Heart left ventricle (tissue), 16 donors: Measurements from ENCODE around the gene SKA2. TPM values are rescaled to one million over a fixed set of nuclear protein-coding genes. Genes with fewer than 3 reads are reported as not detected.
"Not testable (repeated sequence)": the region's sequence is repeated elsewhere in the genome, so short reads cannot be mapped to it uniquely, and the experiment has no call there.

Experiments
- ATAC-seq, 4 donors: fragments of 200-7000 bp; cut with Tn5 transposase; one replicate each; pipeline ENCODE4 v1.9.1; 2020 to 2022; ENCODE audit warnings: moderate library complexity in 4 of 4, mild to moderate bottlenecking in 3 of 4, moderate number of reproducible peaks in 1 of 4
- DNase-seq, 5 donors: peaks; one replicate each; pipeline ENCODE4 v3.0.0-alpha.2; 2020
- H3K27ac ChIP-seq, 12 donors: fragments of 200-600 bp; sonication (generic) in 4 of 12; one replicate each; pipeline versions ENCODE4 v1.5.0 to v1.8.0; 2016 to 2022; ENCODE audit warnings: mild to moderate bottlenecking in 2 of 12
- H3K27me3 ChIP-seq, 9 donors: fragments of 200-600 bp; sonication (generic) in 2 of 9; one replicate each; pipeline versions ENCODE4 v1.5.1 to v1.8.0; 2016 to 2022; ENCODE audit warnings: mild to moderate bottlenecking in 3 of 9
- H3K36me3 ChIP-seq, 9 donors: fragments of 200-600 bp; sonication (generic) in 2 of 9; one replicate each; pipeline versions ENCODE4 v1.5.0 to v1.8.0; 2018 to 2022; ENCODE audit warnings: mild to moderate bottlenecking in 2 of 9
- H3K4me1 ChIP-seq, 12 donors: fragments of 200-600 bp; sonication (generic) in 4 of 12; one replicate each; pipeline versions ENCODE4 v1.5.0 to v1.8.0; 2016 to 2022; ENCODE audit warnings: mild to moderate bottlenecking in 3 of 12
- H3K4me3 ChIP-seq, 12 donors: fragments of 200-600 bp; sonication (generic) in 4 of 12; one replicate each; pipeline versions ENCODE4 v1.5.0 to v1.8.0; 2017 to 2022; ENCODE audit warnings: mild to moderate bottlenecking in 9 of 12, moderate library complexity in 4 of 12
- H3K9me3 ChIP-seq, 12 donors: fragments of 200-600 bp; sonication (generic) in 4 of 12; one replicate each; pipeline versions ENCODE4 v1.5.0 to v1.8.0; 2016 to 2022; ENCODE audit warnings: mild to moderate bottlenecking in 1 of 12
- CTCF ChIP-seq, 12 donors: fragments of 200-600 bp; sonication (generic) in 4 of 12; IDR thresholded peaks; one replicate each; pipeline versions ENCODE4 v1.5.0 to v1.8.0; 2018 to 2022; ENCODE audit warnings: antibody characterized with exemption in 12 of 12, mild to moderate bottlenecking in 5 of 12
- POLR2A ChIP-seq, 2 donors: fragments of 450-650 bp; IDR thresholded peaks; one replicate each; pipeline ENCODE4 v1.6.1; 2017; ENCODE audit warnings: antibody characterized with exemption in 2 of 2, mild to moderate bottlenecking in 2 of 2, moderate library complexity in 2 of 2
- WGBS, 4 donors: extraction: QIAGEN DNeasy Blood & Tissue Kit in 2 of 4; methylation state at CpG; one replicate each; pipeline versions ENCODE4 v1.1.5 to v1.1.7; 2013 to 2018; 5-methylcytosine and 5-hydroxymethylcytosine counted together
- intact Hi-C, 10 donors: fragments of 100-400 bp; cut with DNase I; formaldehyde crosslinking; loops; one replicate each; pipeline versions ENCODE4 v1.11.1 to v1.14.2; 2022
- polyA plus RNA-seq, 2 donors: library from polyadenylated mRNA; stranded (reverse); fragments of 200-250 nt; gene quantifications; one replicate each; pipeline ENCODE4 v1.2.3, GENCODE V29; 2013
- total RNA-seq, 9 donors: library from RNA; depleted of rRNA in 2 of 9; stranded (reverse); fragments of >200 nt in 2 of 9; fragmentation: NEBNext Ultra II Directional in 3 of 9; extraction: Animal tissue kit (Norgen Biotek cat#: 25700) in 3 of 9; gene quantifications; one replicate each; pipeline versions ENCODE4 v1.1.0 to v1.2.4, GENCODE V29; 2016 to 2023
- donor health status: ischemic (EF 13 %, LVEDD 7.1; RV severe dilation, severe dysfunction).
- donor health status: healthy with polysubstance abuse.
- donor health status: DM: no; HTN: yes; CAD: no.
- donor health status: DM: no; HTN: no; CAD: no.
- donor health status: ischemic (EF 25% LVEDD 6.9; RV normal size, moderate dysfunction).
- donor health status: ischemic (EF 25% LVEDD 5.7; RV mildly dilated, moderate dysfunction).
- donor health status: healthy.
- donor health status: DM: yes; HTN: yes; CAD: no.
- donor health status: ischemic (EF 35%, LVEDD 5.7; RV mildly dilated, moderate dysfunction).
- donor health status: nonischemic (EF 11% LVEDD 7.7; RV severe dilation, severe dysfunction).
- donor health status: DM: yes; HTN: yes; CAD: no.
- donor health status: PGD.
- donor health status: ischemic (EF 29% LVEDD 5.4; RV normal size, mild dysfunction).
- donor health status: nonischemic (EF 23%, LVEDD 6.1; RV moderate dilation, normal function).

SKA2 gene
- total and polyA plus RNA-seq, 11 donors = 23.7 to 52.3 (median 39.1) TPM

DNA sequence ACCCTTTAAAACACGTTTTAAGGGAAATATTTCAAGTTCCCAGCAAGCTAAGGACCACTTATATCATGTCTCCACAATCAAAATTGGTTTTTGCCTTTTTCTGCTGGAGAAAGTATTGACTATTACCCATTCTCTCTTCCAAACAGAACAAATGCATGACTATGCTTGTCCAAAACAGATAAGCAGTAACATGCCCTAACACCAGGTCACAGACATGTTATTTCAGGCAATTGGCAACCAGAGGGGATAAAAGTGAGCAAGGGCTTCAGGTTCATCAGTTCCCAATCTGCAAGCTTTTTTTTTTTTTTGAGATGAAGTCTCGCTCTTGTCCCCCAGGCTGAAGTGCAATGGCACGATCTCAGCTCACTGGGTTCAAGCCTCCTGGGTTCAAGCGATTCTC is 15.0 kb downstream of the SKA2 start:
- H3K36me3 ChIP-seq = peaks cover 0 to 13% (median 0%) of the 10 kb centered on the region in 9 donors
- TF ChIP-seq POLR2A (IDR thresholded peaks at IDR 0.05) = no peak
- intact Hi-C loops = loop anchor here in 1 of 10 donors (10.0 kb wide), 1 partner anchor 1925 kb away; no protein-coding TSS in a partner anchor

GRCh38 chr17:59138339-59138738 is 16.6 kb downstream of the SKA2 start:
- ATAC-seq, intact Hi-C loops: not testable (repeated sequence)
- 94 to 95% (median 95%) methylated on average over 10 of the region's 10 CpGs for WGBS, 4 donors

More for the DNA sequence above, 15.0 kb downstream of the SKA2 start:
- Histone ChIP-seq H3K9me3 (no peaks in the 10 kb centered on the region), H3K4me1 (peaks cover 0 to 3% (median 0%) of the 10 kb centered on the region in 12 donors), H3K27ac (no peak overlapping the region), H3K4me3 (no peak overlapping the region), H3K27me3 (no peaks in the 10 kb centered on the region)
- DNase-seq = no peak
- ATAC-seq = no peak
- 88 to 96% (median 94%) methylated on average over 4 of the region's 4 CpGs for WGBS, 4 donors

GRCh38 chr17:59131131-59131530 is 23.9 kb downstream of the SKA2 start:
- Histone ChIP-seq H3K4me3 (no peak overlapping the region), H3K9me3 (no peaks in the 10 kb centered on the region), H3K4me1 (peaks cover 0 to 3% (median 0%) of the 10 kb centered on the region in 12 donors), H3K27me3 (no peaks in the 10 kb centered on the region), H3K27ac (no peak overlapping the region), H3K36me3 (peaks cover 0 to 38% (median 16%) of the 10 kb centered on the region in 9 donors)
- TF ChIP-seq CTCF (IDR thresholded peaks at IDR 0.05) (no peak), POLR2A (IDR thresholded peaks at IDR 0.05) (no peak)
- WGBS, 4 donors = 86 to 94% (median 90%) methylated on average over 1 of the region's 1 CpG
- intact Hi-C loops = no loop called here
- DNase-seq (no peak), ATAC-seq (no peak)

More at GRCh38 chr17:59138339-59138738, 16.6 kb downstream of the SKA2 start:
- not testable (repeated sequence) for H3K27ac ChIP-seq, H3K4me3 ChIP-seq, DNase-seq, H3K9me3 ChIP-seq, H3K4me1 ChIP-seq, H3K27me3 ChIP-seq
- H3K36me3 ChIP-seq = peaks cover 0 to 13% (median 0%) of the 10 kb centered on the region in 9 donors

DNA sequence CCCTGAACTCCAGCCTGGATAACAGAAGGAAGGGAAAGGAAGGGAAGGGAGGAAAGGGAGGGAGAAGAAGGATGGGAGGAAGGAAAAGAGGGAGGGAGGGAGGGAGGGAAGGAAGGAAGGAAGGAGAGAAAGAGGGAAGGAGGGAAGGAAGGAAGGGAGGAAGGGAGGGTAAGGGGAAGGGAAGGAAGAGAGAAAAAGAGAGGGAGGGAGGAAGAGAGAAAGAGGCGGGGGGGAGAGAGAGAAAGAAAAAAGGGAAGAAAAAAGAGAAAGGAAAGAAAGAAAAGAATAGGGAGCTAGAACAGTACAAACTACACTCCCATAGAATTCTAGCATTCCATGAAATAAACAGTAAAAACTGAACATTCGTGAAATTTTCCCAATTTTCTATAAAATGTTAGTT is 25.2 kb downstream of the SKA2 start:
- no peaks in the 10 kb centered on the region for H3K27me3 ChIP-seq
- H3K27ac ChIP-seq = no peak overlapping the region
- DNase-seq (no peak), ATAC-seq (no peak)
- no peaks in the 10 kb centered on the region for H3K9me3 ChIP-seq
- H3K36me3 ChIP-seq = peaks cover 0 to 43% (median 16%) of the 10 kb centered on the region in 9 donors
- peaks cover 0 to 3% (median 0%) of the 10 kb centered on the region in 12 donors for H3K4me1 ChIP-seq
- 50 to 96% (median 61%) methylated on average over 2 of the region's 2 CpGs for WGBS, 4 donors
- intact Hi-C loops = no loop called here
- no peak overlapping the region for H3K4me3 ChIP-seq
- TF ChIP-seq CTCF (IDR thresholded peaks at IDR 0.05) (no peak), POLR2A (IDR thresholded peaks at IDR 0.05) (no peak)

GRCh38 chr17:59126809-59127417 is 28.1 kb downstream of the SKA2 start:
- no peak overlapping the region for H3K27ac ChIP-seq
- DNase-seq (no peak), ATAC-seq (no peak)
- no peak for TF ChIP-seq POLR2A (IDR thresholded peaks at IDR 0.05)
- TF ChIP-seq CTCF (IDR thresholded peaks at IDR 0.05) = no peak
- H3K27me3 ChIP-seq = no peaks in the 10 kb centered on the region
- H3K4me3 ChIP-seq = no peak overlapping the region
- intact Hi-C loops = no loop called here
- H3K4me1 ChIP-seq = no peaks in the 10 kb centered on the region
- WGBS, 4 donors = 62 to 92% (median 72%) methylated on average over 3 of the region's 3 CpGs
- H3K9me3 ChIP-seq = no peaks in the 10 kb centered on the region
- H3K36me3 ChIP-seq = peaks cover 0 to 43% (median 21%) of the 10 kb centered on the region in 9 donors
